HEK293T (cell line): ENCODE measurements around the gene LRRK1.

Experiments used
- ARNT ChIP-seq: fragments of 450-650 bp; IDR thresholded peaks from 2 replicates; pipeline ENCODE4 v1.6.1; 2017; ENCODE audit warnings: mild to moderate bottlenecking
- BHLHE40 ChIP-seq: fragments of 450-650 bp; IDR thresholded peaks from 2 replicates; pipeline ENCODE4 v1.6.1; 2016; ENCODE audit warnings: mild to moderate bottlenecking, moderate library complexity, borderline replicate concordance
- FOXK2 ChIP-seq: fragments of 450-650 bp; IDR thresholded peaks from 2 replicates; pipeline ENCODE4 v1.6.1; 2016; ENCODE audit warnings: mild to moderate bottlenecking
- FOXM1 ChIP-seq: fragments of 450-650 bp; IDR thresholded peaks from 2 replicates; pipeline ENCODE4 v1.6.1; 2017; ENCODE audit warnings: mild to moderate bottlenecking, borderline replicate concordance
- HDGF ChIP-seq: fragments of 450-650 bp; IDR thresholded peaks from 2 replicates; pipeline ENCODE4 v1.6.1; 2017; ENCODE audit warnings: antibody characterized with exemption, borderline replicate concordance
- L3MBTL2 ChIP-seq: fragments of 450-650 bp; conservative IDR thresholded peaks from 2 replicates; pipeline ENCODE4 v1.6.1; 2016; ENCODE audit warnings: mild to moderate bottlenecking
- SP1 ChIP-seq: fragments of 450-650 bp; IDR thresholded peaks from 2 replicates; pipeline ENCODE4 v1.6.1; 2017
- SUZ12 ChIP-seq: fragments of 450-650 bp; IDR thresholded peaks from 2 replicates; pipeline ENCODE4 v1.6.1; 2016; ENCODE audit warnings: mild to moderate bottlenecking
- TARDBP ChIP-seq: fragments of 450-650 bp; IDR thresholded peaks from 2 replicates; pipeline ENCODE4 v1.6.1; 2016
- ZNF384 ChIP-seq: fragments of 450-650 bp; IDR thresholded peaks from 2 replicates; pipeline ENCODE4 v1.6.1; 2016
- TF ChIP-seq, protein P1 (sequence below): fragments of 450-650 bp; IDR thresholded peaks from 2 replicates; pipeline ENCODE4 v1.6.1; 2016

DNA sequence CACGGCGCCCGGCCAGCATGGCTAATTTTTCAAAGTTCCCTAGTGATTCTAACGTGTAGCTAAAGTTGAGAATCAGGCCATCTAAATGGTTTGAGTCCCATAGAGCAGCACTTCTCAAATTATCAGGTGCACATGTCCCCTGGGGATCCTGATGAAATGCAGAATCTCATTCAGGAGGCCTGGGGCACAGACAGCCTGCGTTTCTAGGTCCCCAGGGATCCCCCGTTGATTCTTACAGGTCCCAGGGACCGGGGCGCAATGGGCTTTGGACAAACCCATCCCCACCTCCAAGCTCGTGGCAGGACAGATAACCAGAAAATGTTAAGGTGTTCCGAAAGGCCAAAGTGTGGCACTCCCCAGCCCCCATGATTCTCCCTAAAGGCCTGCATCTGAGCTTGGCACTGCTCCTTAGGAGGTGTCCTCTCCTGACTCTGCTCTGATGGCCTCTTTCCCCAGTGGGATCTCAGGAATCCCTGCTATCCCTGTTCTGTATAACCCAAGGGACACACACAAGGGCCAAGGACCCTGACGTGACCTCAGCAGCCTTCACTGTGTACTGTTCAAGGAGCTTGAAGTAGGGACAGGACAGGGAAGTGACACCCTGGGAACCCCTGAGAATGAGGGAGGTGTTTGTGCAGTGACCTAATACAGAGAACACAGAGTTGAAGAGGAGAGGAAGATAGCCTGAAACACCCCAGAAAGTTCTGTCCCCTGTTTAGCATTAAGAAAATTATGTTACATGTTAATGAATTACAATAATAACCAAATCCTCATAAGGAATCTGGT is 8.0 kb downstream of the LRRK1 start:
- TF ChIP-seq FOXM1: no peak
- no peak for TF ChIP-seq SUZ12
- TF ChIP-seq ARNT: no peak
- TF ChIP-seq HDGF: no peak
- TF ChIP-seq L3MBTL2: no peak
- no peak for TF ChIP-seq TARDBP
- no peak for TF ChIP-seq SP1
- no peak for TF ChIP-seq ZNF384
- no peak for TF ChIP-seq BHLHE40
- no peak for TF ChIP-seq FOXK2
- TF ChIP-seq, protein P1, sequence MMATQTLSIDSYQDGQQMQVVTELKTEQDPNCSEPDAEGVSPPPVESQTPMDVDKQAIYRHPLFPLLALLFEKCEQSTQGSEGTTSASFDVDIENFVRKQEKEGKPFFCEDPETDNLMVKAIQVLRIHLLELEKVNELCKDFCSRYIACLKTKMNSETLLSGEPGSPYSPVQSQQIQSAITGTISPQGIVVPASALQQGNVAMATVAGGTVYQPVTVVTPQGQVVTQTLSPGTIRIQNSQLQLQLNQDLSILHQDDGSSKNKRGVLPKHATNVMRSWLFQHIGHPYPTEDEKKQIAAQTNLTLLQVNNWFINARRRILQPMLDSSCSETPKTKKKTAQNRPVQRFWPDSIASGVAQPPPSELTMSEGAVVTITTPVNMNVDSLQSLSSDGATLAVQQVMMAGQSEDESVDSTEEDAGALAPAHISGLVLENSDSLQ: no peak
